ENCODE measurements around the gene CROCC2. TPM values are rescaled to one million over a fixed set of nuclear protein-coding genes. Genes with fewer than 3 reads are reported as not detected.

Gene CROCC2
- total RNA-seq, 1 experiment from 2014 or later = not detected

- ChIA-PET POLR2A (no interaction called here), RAD21 (ENCODE audit: low non-redundant PET in 1 of 2, low total read pairs in 2 of 2, uncharacterized antibody in 2 of 2, unreplicated experiment in 2 of 2) (interaction anchor here in 1 of 2 experiments (1.1 kb wide), 1 partner anchor 69 kb away, joined by 3 read pairs; no protein-coding TSS in a partner anchor), CTCF (interaction anchor here (1.2 to 1.5 kb wide), 4 partner anchors 8 to 166 kb away, joined by 3 to 8 read pairs (median 6); partner anchors contain the start of gene PASK)
- Histone ChIP-seq H3K27me3 (ENCODE audit: insufficient read depth, low read length) (no peaks in the 10 kb centered on the region; the same call in 1 of the 2 replicates), H3K9me2 (ENCODE audit: insufficient read depth) (no peaks in the 10 kb centered on the region), H3K79me2 (ENCODE audit: insufficient read depth, low read length) (no peaks in the 10 kb centered on the region), H3K4me3 (replicated peaks in 1 of 2; ENCODE audit: low read depth in 1 of 2, low read length in 2 of 2) (peak overlapping the region; percentile 16 to 22; a peak in 2 of 4 replicates), H4K20me1 (ENCODE audit: insufficient read depth) (no peaks in the 10 kb centered on the region), H3K4me2 (ENCODE audit: low read length) (peak overlapping the region; percentile 60), H3K36me3 (ENCODE audit: control insufficient read depth in 1 of 2, insufficient read depth in 2 of 2, low read length in 2 of 2) (no peaks in the 10 kb centered on the region), H3K9me3 (ENCODE audit: control insufficient read depth in 1 of 2, insufficient read depth in 1 of 2, low read depth in 1 of 2, low read length in 2 of 2) (no peaks in the 10 kb centered on the region), H3K4me1 (ENCODE audit: control insufficient read depth in 1 of 2, insufficient read depth in 2 of 2, low read length in 2 of 2) (peaks cover 0 to 10% of the 10 kb centered on the region in 2 experiments; a peak in 2 of 4 replicates), H3K9ac (ENCODE audit: low read length) (no peak overlapping the region), H3K27ac (ENCODE audit: low read depth, low read length) (no peak overlapping the region), H2AFZ (ENCODE audit: low read depth, low read length, poor library complexity, severe bottlenecking) (no peak overlapping the region)
- intact Hi-C loops (cut with micrococcal nuclease) = no loop called here
- TF ChIP-seq SP1 (IDR thresholded peaks at IDR 0.05; ENCODE audit: low read depth) (no peak), CTCF (IDR thresholded peaks at IDR 0.05 in 2 of 3, conservative IDR thresholded peaks at IDR 0.05 in 1 of 3; ENCODE audit: borderline replicate concordance in 1 of 3, insufficient read depth in 1 of 3, low read depth in 2 of 3, low read length in 2 of 3) (peak; percentile 67 to 94 (median 76)), EGR1 (IDR thresholded peaks at IDR 0.05; ENCODE audit: low read depth) (no peak), SRF (IDR thresholded peaks at IDR 0.05; ENCODE audit: low read depth) (no peak), ZFX (IDR thresholded peaks at IDR 0.05) (no peak), ELF1 (IDR thresholded peaks at IDR 0.05; ENCODE audit: borderline replicate concordance, low read depth) (no peak), EZH2phosphoT487 (IDR thresholded peaks at IDR 0.05; ENCODE audit: borderline replicate concordance) (no peak), FOSL1 (IDR thresholded peaks at IDR 0.05; ENCODE audit: low read depth) (no peak), ATF3 (IDR thresholded peaks at IDR 0.05) (no peak), SIN3A (IDR thresholded peaks at IDR 0.05; ENCODE audit: low read depth) (no peak), JUND (IDR thresholded peaks at IDR 0.05) (no peak), POLR2A (IDR thresholded peaks at IDR 0.05; ENCODE audit: borderline replicate concordance, extremely low read depth, insufficient read depth, insufficient read length) (no peak), EZH2 (IDR thresholded peaks at IDR 0.05) (no peak), MAX (IDR thresholded peaks at IDR 0.05) (no peak; the same call in 1 of the 2 replicates), RAD21 (IDR thresholded peaks at IDR 0.05; ENCODE audit: low read depth) (peak; percentile 64), YY1 (IDR thresholded peaks at IDR 0.05; ENCODE audit: extremely low read depth, insufficient replicate concordance, low read depth, low read length) (peak; percentile 12), CBX3 (IDR thresholded peaks at IDR 0.05; ENCODE audit: low read depth) (no peak), REST (IDR thresholded peaks at IDR 0.05; ENCODE audit: low read depth) (no peak)
- DNase-seq (ENCODE audit: low read depth, low spot score) (peak; percentile 41), ATAC-seq (peak; percentile 99)
- no TSS peak for BruUV-seq (replicated peaks)
Observed at GRCh38 chr2:240983361-240983995, 77.3 kb downstream of the CROCC2 start.
